Islet precursor cell (in vitro differentiated cells): Measurements from ENCODE around the gene DARS1.

ENCODE experiments used
- DNase-seq: peaks from one replicate; pipeline ENCODE4 v3.0.0-alpha.2; 2018

Gene DARS1

GRCh38 chr2:135985018-135985825, at the start of gene DARS1:
DARS1 (minus strand) TSS chr2:135985626; CDS start chr2:135985468, 158 bp downstream.
- DNase-seq = peak; percentile 97

GRCh38 chr2:136034629-136035028, 49.2 kb upstream of the DARS1 start:
- no peak for DNase-seq

GRCh38 chr2:136032817-136033535, 47.5 kb upstream of the DARS1 start:
- DNase-seq = no peak

- DNase-seq = no peak
These were observed 46.8 kb upstream of the DARS1 start for GRCh38 chr2:136032192-136032591.

- DNase-seq = no peak
These were observed 46.3 kb upstream of the DARS1 start for GRCh38 chr2:136031711-136032110.

GRCh38 chr2:136030406-136030805, 45.0 kb upstream of the DARS1 start:
- DNase-seq = no peak

GRCh38 chr2:136029149-136029548, 43.7 kb upstream of the DARS1 start:
- DNase-seq = no peak

- no peak for DNase-seq
These were observed 42.6 kb upstream of the DARS1 start for GRCh38 chr2:136028001-136028400.

GRCh38 chr2:136027112-136027511, 41.7 kb upstream of the DARS1 start:
- DNase-seq = no peak

- peak; percentile 98 for DNase-seq
These were observed 39.9 kb upstream of the DARS1 start for GRCh38 chr2:136025057-136025973.

- DNase-seq = no peak
These were observed 39.2 kb upstream of the DARS1 start for GRCh38 chr2:136024616-136025015.

- no peak for DNase-seq
These were observed 38.8 kb upstream of the DARS1 start for GRCh38 chr2:136024185-136024584.

GRCh38 chr2:136023416-136023815, 38.0 kb upstream of the DARS1 start:
- no peak for DNase-seq

- no peak for DNase-seq
These were observed 37.1 kb upstream of the DARS1 start for GRCh38 chr2:136022396-136023146.

- DNase-seq = no peak
These were observed 36.5 kb upstream of the DARS1 start for GRCh38 chr2:136021976-136022375.

GRCh38 chr2:136021406-136021805, 36.0 kb upstream of the DARS1 start:
- DNase-seq = no peak

GRCh38 chr2:136020831-136021230, 35.4 kb upstream of the DARS1 start:
- DNase-seq = no peak

- no peak for DNase-seq
These were observed 34.4 kb upstream of the DARS1 start for GRCh38 chr2:136019825-136020224.

GRCh38 chr2:136019306-136019705, 33.9 kb upstream of the DARS1 start:
- no peak for DNase-seq

- no peak for DNase-seq
These were observed 32.4 kb upstream of the DARS1 start for GRCh38 chr2:136017786-136018185.

- no peak for DNase-seq
These were observed 31.4 kb upstream of the DARS1 start for GRCh38 chr2:136016836-136017235.

GRCh38 chr2:136016427-136016826, 31.0 kb upstream of the DARS1 start:
- no peak for DNase-seq
